ENCODE results near the gene HIVEP1.

GRCh38 chr6:12047792-12048432 lies 35.8 kb downstream of the HIVEP1 start:
- TF ChIP-seq EP300 (IDR thresholded peaks at IDR 0.05; ENCODE audit: borderline replicate concordance in 1 of 2, low read depth in 1 of 2, low read length in 1 of 2), result no peak
- TF ChIP-seq TAF1 (IDR thresholded peaks at IDR 0.05; ENCODE audit: borderline replicate concordance, low read depth, low read length), result no peak
- TF ChIP-seq, protein P1, sequence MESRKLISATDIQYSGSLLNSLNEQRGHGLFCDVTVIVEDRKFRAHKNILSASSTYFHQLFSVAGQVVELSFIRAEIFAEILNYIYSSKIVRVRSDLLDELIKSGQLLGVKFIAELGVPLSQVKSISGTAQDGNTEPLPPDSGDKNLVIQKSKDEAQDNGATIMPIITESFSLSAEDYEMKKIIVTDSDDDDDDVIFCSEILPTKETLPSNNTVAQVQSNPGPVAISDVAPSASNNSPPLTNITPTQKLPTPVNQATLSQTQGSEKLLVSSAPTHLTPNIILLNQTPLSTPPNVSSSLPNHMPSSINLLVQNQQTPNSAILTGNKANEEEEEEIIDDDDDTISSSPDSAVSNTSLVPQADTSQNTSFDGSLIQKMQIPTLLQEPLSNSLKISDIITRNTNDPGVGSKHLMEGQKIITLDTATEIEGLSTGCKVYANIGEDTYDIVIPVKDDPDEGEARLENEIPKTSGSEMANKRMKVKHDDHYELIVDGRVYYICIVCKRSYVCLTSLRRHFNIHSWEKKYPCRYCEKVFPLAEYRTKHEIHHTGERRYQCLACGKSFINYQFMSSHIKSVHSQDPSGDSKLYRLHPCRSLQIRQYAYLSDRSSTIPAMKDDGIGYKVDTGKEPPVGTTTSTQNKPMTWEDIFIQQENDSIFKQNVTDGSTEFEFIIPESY (IDR thresholded peaks at IDR 0.05; ENCODE audit: borderline replicate concordance, low read depth), result no peak
- no peak for TF ChIP-seq RAD21 (IDR thresholded peaks at IDR 0.05; ENCODE audit: low read length)
- no peak for TF ChIP-seq CTCF (IDR thresholded peaks at IDR 0.05)
- TF ChIP-seq RFX5 (IDR thresholded peaks at IDR 0.05; ENCODE audit: low read length), result no peak
- TF ChIP-seq TEAD4 (IDR thresholded peaks at IDR 0.05; ENCODE audit: borderline replicate concordance, insufficient read depth), result no peak
- no peak for TF ChIP-seq CHD2 (IDR thresholded peaks at IDR 0.05; ENCODE audit: low read length, partially characterized antibody)
- TF ChIP-seq YY1 (IDR thresholded peaks at IDR 0.05; ENCODE audit: low read depth), result no peak
- TF ChIP-seq, protein P2, sequence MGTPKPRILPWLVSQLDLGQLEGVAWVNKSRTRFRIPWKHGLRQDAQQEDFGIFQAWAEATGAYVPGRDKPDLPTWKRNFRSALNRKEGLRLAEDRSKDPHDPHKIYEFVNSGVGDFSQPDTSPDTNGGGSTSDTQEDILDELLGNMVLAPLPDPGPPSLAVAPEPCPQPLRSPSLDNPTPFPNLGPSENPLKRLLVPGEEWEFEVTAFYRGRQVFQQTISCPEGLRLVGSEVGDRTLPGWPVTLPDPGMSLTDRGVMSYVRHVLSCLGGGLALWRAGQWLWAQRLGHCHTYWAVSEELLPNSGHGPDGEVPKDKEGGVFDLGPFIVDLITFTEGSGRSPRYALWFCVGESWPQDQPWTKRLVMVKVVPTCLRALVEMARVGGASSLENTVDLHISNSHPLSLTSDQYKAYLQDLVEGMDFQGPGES (IDR thresholded peaks at IDR 0.05; ENCODE audit: low read depth, low read length), result no peak
- TF ChIP-seq POLR2AphosphoS5 (IDR thresholded peaks at IDR 0.05; ENCODE audit: low read depth, low read length), result no peak

Data from SK-N-SH (cell line).